K562 (cell line): Measurements from ENCODE around the gene MAST1. TPM values are rescaled to one million over a fixed set of nuclear protein-coding genes. Genes with fewer than 3 reads are reported as not detected.

Experiments
- CEBPB ChIP-seq: fragments of 450-650 bp; IDR thresholded peaks from 2 replicates; pipeline ENCODE4 v1.6.1; 2016; ENCODE audit warnings: missing genetic modification characterization, missing compliant biosample characterization
- ELK1 ChIP-seq: sonication (generic); formaldehyde crosslinking; IDR thresholded peaks from 2 replicates; pipeline ENCODE4 v1.8.1; 2022; ENCODE audit warnings: missing genetic modification reagents
- FIP1L1 ChIP-seq: fragments of 200-400 bp; formaldehyde crosslinking; IDR thresholded peaks from 2 replicates; pipeline ENCODE4 v1.6.1; 2018; ENCODE audit warnings: mild to moderate bottlenecking, low read depth, low read length; ENCODE audit not compliant: poor library complexity, severe bottlenecking
- FOXK2 ChIP-seq, 2 experiments: fragments of 450-650 bp; IDR thresholded peaks in 1 of 2; conservative IDR thresholded peaks in 1 of 2; 2 replicates each; pipeline ENCODE4 v1.6.1; 2016; ENCODE audit warnings: low read depth in 2 of 2, mild to moderate bottlenecking in 1 of 2
- FOXP4 ChIP-seq: sonication (generic); formaldehyde crosslinking; IDR thresholded peaks from 2 replicates; pipeline ENCODE4 v1.8.0; 2022; ENCODE audit warnings: mild to moderate bottlenecking, missing genetic modification reagents, borderline replicate concordance
- GMEB1 ChIP-seq: fragments of 250-450 bp; sonication (Bioruptor Pico); IDR thresholded peaks from 2 replicates; pipeline ENCODE4 v1.4.0; 2020; ENCODE audit warnings: mild to moderate bottlenecking
- HDAC6 ChIP-seq: IDR thresholded peaks from 2 replicates; pipeline ENCODE4 v1.6.1; 2012; ENCODE audit warnings: low read depth, mild to moderate bottlenecking, control low read depth, inconsistent platforms, low read length, moderate library complexity
- HMBOX1 ChIP-seq: sonication (generic); IDR thresholded peaks from 2 replicates; pipeline ENCODE4 v1.6.1; 2016
- KDM2B ChIP-seq: fragments of 250-450 bp; sonication (Bioruptor Pico); IDR thresholded peaks from 2 replicates; pipeline ENCODE4 v1.8.0; 2021; ENCODE audit warnings: mild to moderate bottlenecking, moderate library complexity
- KHSRP ChIP-seq: fragments of 450-650 bp; IDR thresholded peaks from 2 replicates; pipeline ENCODE4 v1.6.1; 2017
- MNT ChIP-seq, 2 experiments: fragments of 450-650 bp; conservative IDR thresholded peaks; 2 replicates each; pipeline ENCODE4 v1.6.1; 2017; ENCODE audit warnings: mild to moderate bottlenecking in 2 of 2, moderate library complexity in 2 of 2
- NFATC3 ChIP-seq: fragments of 450-650 bp; IDR thresholded peaks from 2 replicates; pipeline ENCODE4 v1.6.1; 2017; ENCODE audit warnings: mild to moderate bottlenecking
- NR2C1 ChIP-seq, 2 experiments: fragments of 450-650 bp; IDR thresholded peaks; 2 replicates each; pipeline ENCODE4 v1.6.1; 2017; ENCODE audit warnings: mild to moderate bottlenecking in 2 of 2, antibody characterized with exemption in 1 of 2, inconsistent platforms in 1 of 2, missing compliant biosample characterization in 1 of 2, missing genetic modification characterization in 1 of 2
- PHB2 ChIP-seq: fragments of 450-650 bp; IDR thresholded peaks from 2 replicates; pipeline ENCODE4 v1.6.1; 2017; ENCODE audit warnings: low read depth
- RBM17 ChIP-seq: fragments of 200-400 bp; formaldehyde crosslinking; IDR thresholded peaks from 2 replicates; pipeline ENCODE4 v1.6.1; 2017; ENCODE audit warnings: low read depth, mild to moderate bottlenecking, low read length, borderline replicate concordance
- ZBTB1 ChIP-seq: sonication (generic); formaldehyde crosslinking; IDR thresholded peaks from 2 replicates; pipeline ENCODE4 v1.8.1; 2023; ENCODE audit warnings: missing genetic modification reagents, low read depth, mild to moderate bottlenecking, borderline replicate concordance
- ZC3H8 ChIP-seq: fragments of 450-650 bp; IDR thresholded peaks from 2 replicates; pipeline ENCODE4 v1.6.1; 2017
- ZNF133 ChIP-seq: fragments of 250-450 bp; sonication (Bioruptor Pico); IDR thresholded peaks from 2 replicates; pipeline ENCODE4 v1.4.0; 2020; ENCODE audit warnings: mild to moderate bottlenecking
- ZNF586 ChIP-seq: fragments of 450-650 bp; formaldehyde crosslinking; conservative IDR thresholded peaks from 2 replicates; pipeline ENCODE4 v1.4.0; 2020; ENCODE audit warnings: mild to moderate bottlenecking, moderate library complexity
- ZNF75A ChIP-seq: fragments of 450-650 bp; formaldehyde crosslinking; IDR thresholded peaks from 2 replicates; pipeline ENCODE4 v1.4.0; 2020; ENCODE audit warnings: mild to moderate bottlenecking
- polyA plus RNA-seq, 8 experiments: library from polyadenylated mRNA; depleted of rRNA in 4 of 8; stranded (reverse) in 5 of 8; unstranded in 3 of 8; fragments of >200 nt; fragmentation: Nextera tagmentation in 2 of 8; fragmentation: Illumina TruSeq in 1 of 8; extraction: Ambion mirVana in 2 of 8; extraction: Trizol in 1 of 8; gene quantifications; 2 replicates each; pipeline versions ENCODE4 v1.2.1 to v1.2.3, GENCODE V29; 2011 to 2014; ENCODE audit warnings: inconsistent platforms in 1 of 8, missing spikeins in 1 of 8
- total RNA-seq, 7 experiments: library from RNA; depleted of rRNA in 6 of 7; stranded (reverse); fragments of >200 nt in 6 of 7; fragmentation: Illumina TruSeq in 2 of 7; extraction: Trizol in 2 of 7; gene quantifications; 2 replicates each; pipeline versions ENCODE4 v1.2.1 to v1.2.3, GENCODE V29; 2011 to 2021; ENCODE audit warnings: low replicate concordance in 1 of 7

Gene MAST1
- total and polyA plus RNA-seq, 9 of the 15 experiments (the other 6 are each of a cell fraction or from before 2014, with no cell fraction given) = 0.48 to 10.3 (median 3.9) TPM

GRCh38 chr19:12789904-12790619, 48.3 kb upstream of the MAST1 start (continued):
- TF ChIP-seq KDM2B (CRISPR knock-in tag) (no peak), FIP1L1 (peak; percentile 52), ZBTB1 (CRISPR knock-in tag) (no peak), FOXK2 (conservative IDR thresholded peaks at IDR 0.05 in 1 of 2, IDR thresholded peaks at IDR 0.05 in 1 of 2; ENCODE audit: low read depth in 2 of 2) (peak; percentile 61 to 99), GMEB1 (CRISPR knock-in tag) (peak; percentile 44; the same call in 1 of the 2 replicates), CEBPB (peak; percentile 97), RBM17 (no peak), HMBOX1 (no peak), ZC3H8 (no peak), PHB2 (no peak), NR2C1 (IDR thresholded peaks at IDR 0.05) (no peak), NR2C1 (tag; IDR thresholded peaks at IDR 0.05) (no peak), ZNF75A (CRISPR knock-in tag) (no peak), NFATC3 (no peak), ELK1 (CRISPR knock-in tag) (no peak), MNT (conservative IDR thresholded peaks at IDR 0.05) (peak; percentile 73 to 89), ZNF133 (no peak), FOXP4 (CRISPR knock-in tag) (0 out of 2 replicates have a peak, but pooled peaks have one; percentile 26), ZNF586 (CRISPR knock-in tag) (no peak), HDAC6 (no peak), KHSRP (no peak)
